ENCODE measurements around the gene AP5S1. TPM values are rescaled to one million over a fixed set of nuclear protein-coding genes. Genes with fewer than 3 reads are reported as not detected.

The AP5S1 gene
- total and polyA plus RNA-seq, 2 of the 4 experiments (the other 2 are of a cell fraction): 10.1 to 11.7 TPM

GRCh38 chr20:3814928-3815495, 5.3 kb upstream of the AP5S1 start:
- Histone ChIP-seq H3K4ac (ENCODE audit: low read depth, low read length) (no peak overlapping the region), H3K4me2 (ENCODE audit: low read depth, low read length) (no peak overlapping the region), H3K56ac (ENCODE audit: extremely low read depth, insufficient read depth, low read length) (no peak overlapping the region), H2BK120ac (ENCODE audit: low read depth, low read length) (no peak overlapping the region; the same call in 1 of the 2 replicates), H2BK5ac (ENCODE audit: low read depth, low read length, poor library complexity, severe bottlenecking) (no peak overlapping the region), H3K9ac (ENCODE audit: low read depth, low read length) (no peak overlapping the region), H3K9me1 (ENCODE audit: insufficient read depth, low read length) (peaks cover 19% of the 10 kb centered on the region), H2AFZ (replicated peaks; ENCODE audit: low read length, poor library complexity) (no peak overlapping the region), H3K27ac (ENCODE audit: insufficient read depth, low read length) (no peak overlapping the region), H2AK9ac (replicated peaks; ENCODE audit: low read depth, low read length, poor library complexity) (no peak overlapping the region), H3K36me3 (ENCODE audit: control insufficient read depth, insufficient read depth, low read length) (no peaks in the 10 kb centered on the region), H3K18ac (ENCODE audit: low read depth, low read length) (no peak overlapping the region), H2BK20ac (ENCODE audit: low read depth, low read length) (no peak overlapping the region), H2AK5ac (ENCODE audit: low read depth, low read length) (no peak overlapping the region), H3K23ac (ENCODE audit: low read depth, low read length) (no peak overlapping the region), H4K8ac (ENCODE audit: low read depth in 2 of 2, low read length in 2 of 2) (no peak overlapping the region), H3K4me1 (ENCODE audit: control insufficient read depth, insufficient read depth, low read length) (peaks cover 18% of the 10 kb centered on the region), H3K9me3 (ENCODE audit: control insufficient read depth, insufficient read depth, low read length) (no peaks in the 10 kb centered on the region), H4K91ac (ENCODE audit: insufficient read depth, low read depth, low read length) (no peak overlapping the region), H3K27me3 (ENCODE audit: control insufficient read depth, insufficient read depth, low read length) (no peaks in the 10 kb centered on the region), H3K14ac (replicated peaks; ENCODE audit: low read depth, low read length) (no peak overlapping the region), H4K5ac (ENCODE audit: low read depth, low read length) (no peak overlapping the region), H2BK15ac (ENCODE audit: low read depth, low read length) (no peak overlapping the region), H3K4me3 (ENCODE audit: insufficient read depth, low read depth, low read length) (no peak overlapping the region), H3K79me1 (ENCODE audit: low read depth in 1 of 2, low read length in 2 of 2) (peaks cover 4 to 30% of the 10 kb centered on the region in 2 experiments; a peak in 3 of 4 replicates), H4K20me1 (ENCODE audit: insufficient read depth, low read length) (no peaks in the 10 kb centered on the region)
- CTCF ChIA-PET: interaction anchor here (1.3 kb wide), 1 partner anchor 29 kb away, joined by 4 read pairs; the partner anchor contains the start of gene CENPB
- intact Hi-C loops (cut with micrococcal nuclease): no loop called here
- no TSS peak for BruUV-seq (replicated peaks)
- in situ Hi-C loops (cut with MboI; ENCODE audit: low sequenced_read_pairs): no loop called here
- TF ChIP-seq RCOR1 (IDR thresholded peaks at IDR 0.05; ENCODE audit: insufficient replicate concordance, low read length) (no peak), CEBPB (IDR thresholded peaks at IDR 0.05; ENCODE audit: low read depth, low read length) (no peak), FOS (IDR thresholded peaks at IDR 0.05; ENCODE audit: low read depth, low read length) (no peak), CHD1 (IDR thresholded peaks at IDR 0.05; ENCODE audit: low read depth, low read length) (no peak), RFX5 (IDR thresholded peaks at IDR 0.05; ENCODE audit: low read depth, low read length) (no peak), MAZ (IDR thresholded peaks at IDR 0.05; ENCODE audit: borderline replicate concordance, low read depth, low read length) (no peak), POLR2A (IDR thresholded peaks at IDR 0.05; ENCODE audit: low read depth, low read length) (no peak), CTCF (conservative IDR thresholded peaks at IDR 0.05; ENCODE audit: low read depth, low read length) (no peak)
- ATAC-seq (ENCODE audit: low read depth) (no peak), DNase-seq (no peak)
- POLR2A ChIA-PET (ENCODE audit: unreplicated experiment): no interaction called here
- no CpG with 5 or more reads among the region's 7 CpGs for WGBS, 2 experiments (ENCODE audit: extremely low coverage in 2 of 2, insufficient read length in 1 of 2)
- dilution Hi-C loops (cut with HindIII; ENCODE audit: low sequenced_read_pairs, unreplicated experiment): no loop called here

All from IMR-90 (cell line).